ENCODE data around the gene SCLY.
"Not testable (repeated sequence)": the region's sequence is repeated elsewhere in the genome, so short reads cannot be mapped to it uniquely, and the experiment has no call there.

Gene SCLY

DNA sequence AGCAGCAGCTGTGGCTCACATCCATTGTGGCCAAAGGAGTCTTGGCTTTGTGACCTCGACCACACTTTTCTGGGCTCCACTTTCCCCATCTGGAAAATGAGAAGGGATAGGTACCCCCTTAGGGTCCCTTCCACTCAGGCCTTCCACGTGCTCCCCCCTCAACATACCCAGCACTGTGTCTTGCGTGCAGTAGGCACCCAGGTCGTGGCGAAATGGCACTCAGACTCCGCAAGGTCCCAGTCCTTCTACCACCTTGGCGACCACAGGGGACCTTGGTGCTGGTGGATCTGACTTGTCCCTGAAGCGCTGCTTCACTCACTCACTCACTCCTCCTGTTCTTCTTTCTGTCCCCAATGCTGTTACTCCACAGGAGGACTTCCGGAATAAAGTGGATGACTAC is 19.9 kb upstream of the SCLY start:
- DNase-seq (ENCODE audit: low read depth) = no peak

DNA sequence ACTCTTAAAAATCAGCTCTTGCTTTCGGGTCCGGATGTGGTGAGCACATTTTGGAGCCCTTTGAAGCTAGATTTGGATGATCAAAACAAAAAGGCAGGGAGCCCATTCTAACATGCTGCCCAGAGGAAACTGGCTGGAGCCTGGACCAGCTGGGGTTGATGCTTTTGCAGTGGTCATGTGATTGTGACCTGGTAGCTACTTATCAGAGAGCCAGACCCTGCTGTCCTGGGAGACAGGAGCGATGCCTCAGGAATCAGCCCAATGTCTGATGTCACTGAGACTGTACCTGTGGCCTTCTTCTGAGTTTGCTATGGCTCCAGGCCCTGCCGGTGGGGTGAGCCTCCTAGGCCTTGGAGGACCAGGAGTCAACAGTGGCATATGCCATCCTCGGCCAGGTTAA is 18.7 kb upstream of the SCLY start:
- no peak for DNase-seq (ENCODE audit: low read depth)

GRCh38 chr2:238042849-238043584 is 17.8 kb upstream of the SCLY start:
- no peak for DNase-seq (ENCODE audit: low read depth)

- no peak for DNase-seq (ENCODE audit: low read depth)
Measured at GRCh38 chr2:238043851-238044250, 16.9 kb upstream of the SCLY start.

DNA sequence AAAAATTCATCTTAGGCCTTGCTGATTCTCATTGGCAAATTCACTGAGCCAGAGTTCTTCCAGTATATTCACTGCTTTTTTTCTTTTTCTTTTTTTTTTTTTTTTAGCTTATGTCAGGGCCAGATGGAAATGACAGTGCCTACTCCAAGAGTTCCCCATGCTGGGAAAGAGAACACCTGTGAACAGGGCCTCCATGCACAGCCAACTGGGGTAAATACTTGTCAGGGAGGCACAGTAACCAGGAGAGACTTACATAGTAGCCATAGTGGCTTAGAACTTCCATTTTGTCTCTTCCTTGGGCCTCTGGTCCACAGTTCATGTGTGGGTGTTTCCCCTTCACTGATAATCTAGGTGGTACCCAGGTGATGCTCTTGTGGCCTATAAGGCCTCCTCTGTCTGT is 15.2 kb upstream of the SCLY start:
- no peak for DNase-seq (ENCODE audit: low read depth)

- DNase-seq (ENCODE audit: low read depth) = no peak
Measured at GRCh38 chr2:238046725-238047270, 14.0 kb upstream of the SCLY start.

GRCh38 chr2:238053191-238053776 is 7.5 kb upstream of the SCLY start:
- DNase-seq (ENCODE audit: low read depth) = no peak

- no peak for DNase-seq (ENCODE audit: low read depth)
Measured at GRCh38 chr2:238055841-238056240, 5.0 kb upstream of the SCLY start.

DNA sequence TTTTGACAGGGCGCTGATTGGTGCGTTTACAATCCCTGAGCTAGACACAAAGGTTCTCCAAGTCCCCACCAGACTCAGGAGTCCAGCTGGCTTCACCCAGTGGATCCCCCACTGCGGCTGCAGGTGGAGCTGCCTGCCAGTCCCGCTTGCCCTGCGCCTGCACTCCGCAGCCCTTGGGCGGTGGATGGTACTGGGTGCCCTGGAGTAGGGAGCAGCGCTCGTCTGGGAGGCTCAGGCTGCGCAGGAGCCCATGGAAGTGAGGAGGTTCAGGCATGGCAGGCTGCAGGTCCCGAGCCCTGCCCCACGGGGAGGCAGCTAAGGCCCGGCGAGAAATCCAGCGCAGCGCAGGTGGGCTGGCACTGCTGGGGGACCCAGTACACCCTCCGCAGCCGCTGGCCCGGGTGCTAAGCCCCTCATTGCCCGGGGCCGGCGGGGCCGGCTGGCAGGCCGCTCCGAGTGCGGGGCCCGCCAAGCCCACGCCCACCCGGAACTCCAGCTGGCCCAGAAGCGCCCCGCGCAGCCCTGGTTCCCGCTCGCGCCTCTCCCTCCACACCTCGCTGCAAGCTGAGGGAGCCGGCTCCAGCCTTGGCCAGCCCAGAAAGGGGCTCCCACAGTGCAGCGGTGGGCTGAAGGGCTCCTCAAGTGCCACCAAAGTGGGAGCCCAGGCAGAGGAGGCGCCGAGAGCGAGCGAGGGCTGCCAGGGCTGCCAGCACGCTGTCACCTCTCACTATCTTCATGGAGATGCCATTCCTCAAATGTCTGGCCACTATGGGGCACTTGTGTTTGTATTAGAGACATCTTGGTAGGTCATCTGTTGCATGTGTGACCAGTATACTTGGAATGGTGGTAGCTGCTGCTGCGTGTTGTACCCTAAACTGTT is 2.9 kb upstream of the SCLY start:
- not testable (repeated sequence) for DNase-seq (ENCODE audit: low read depth)

DNA sequence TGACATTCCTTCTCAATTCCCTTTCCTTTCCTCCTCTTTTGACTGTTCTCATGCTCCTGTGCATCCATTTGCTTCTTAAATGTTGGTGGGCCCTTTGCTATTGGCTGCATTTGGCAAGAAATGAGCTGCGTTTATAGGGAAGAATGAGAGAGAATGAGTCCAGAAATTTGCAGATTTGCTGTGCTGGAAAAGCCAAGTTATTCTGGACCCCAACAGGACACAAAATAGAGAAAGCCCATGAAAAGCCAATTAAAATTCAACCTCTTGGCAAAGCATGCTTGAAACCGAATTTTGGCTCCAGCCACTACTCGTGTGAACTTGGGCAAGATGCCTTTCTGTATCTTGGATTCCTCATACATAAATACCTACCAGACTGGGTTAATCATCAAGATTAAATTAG is 1.3 kb upstream of the SCLY start:
- DNase-seq (ENCODE audit: low read depth) = no peak

GRCh38 chr2:238060096-238060541 is 682 bp upstream of the SCLY start:
- DNase-seq (ENCODE audit: low read depth) = no peak

DNA sequence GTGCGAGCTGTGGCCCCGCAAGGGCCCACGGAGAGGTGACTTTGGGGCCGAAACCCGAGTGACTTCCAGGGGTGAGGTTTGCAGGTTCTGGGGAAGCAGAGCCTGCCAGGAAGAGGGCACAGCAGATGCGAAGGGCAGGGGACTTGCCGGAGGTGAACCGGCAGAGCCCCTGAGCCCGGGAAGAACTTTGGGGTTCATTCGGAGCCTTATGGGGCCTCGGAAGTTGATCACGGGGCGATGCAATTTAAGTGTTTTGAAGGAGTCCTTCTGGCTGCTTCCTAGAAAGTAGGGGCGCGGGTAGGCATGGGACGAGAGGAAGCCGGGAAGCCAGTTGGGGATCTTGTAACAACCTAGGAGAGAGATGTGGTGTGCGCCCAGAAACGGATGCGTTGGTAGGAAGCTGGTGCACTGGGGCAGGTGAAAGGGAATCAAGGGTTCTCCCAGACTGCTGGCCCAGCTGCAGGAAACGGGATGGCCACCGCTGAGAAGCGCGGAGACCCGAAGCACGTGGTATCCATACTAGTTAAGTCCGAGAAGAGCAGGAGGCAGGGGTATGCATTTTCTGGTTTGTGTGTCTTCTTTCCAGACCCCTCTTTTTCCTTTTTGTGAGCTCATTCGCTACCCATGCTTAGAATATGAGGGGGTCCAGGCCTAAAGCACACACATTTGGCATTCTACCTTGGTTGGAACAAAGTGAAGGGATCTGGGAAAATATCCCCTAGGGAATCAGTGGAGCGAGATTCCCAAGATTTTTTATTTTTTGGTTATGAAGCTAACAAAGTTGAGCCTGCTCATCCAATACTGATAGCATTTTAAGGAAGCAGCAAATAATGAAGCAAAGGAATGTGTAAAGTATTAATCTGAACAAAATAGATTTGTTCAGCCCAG is 758 bp downstream of the SCLY start:
- no peak for DNase-seq (ENCODE audit: low read depth)

GRCh38 chr2:238063414-238064189 is 2.8 kb downstream of the SCLY start:
- DNase-seq (ENCODE audit: low read depth) = no peak

- no peak for DNase-seq (ENCODE audit: low read depth)
Measured at GRCh38 chr2:238064376-238064775, 3.6 kb downstream of the SCLY start.

DNA sequence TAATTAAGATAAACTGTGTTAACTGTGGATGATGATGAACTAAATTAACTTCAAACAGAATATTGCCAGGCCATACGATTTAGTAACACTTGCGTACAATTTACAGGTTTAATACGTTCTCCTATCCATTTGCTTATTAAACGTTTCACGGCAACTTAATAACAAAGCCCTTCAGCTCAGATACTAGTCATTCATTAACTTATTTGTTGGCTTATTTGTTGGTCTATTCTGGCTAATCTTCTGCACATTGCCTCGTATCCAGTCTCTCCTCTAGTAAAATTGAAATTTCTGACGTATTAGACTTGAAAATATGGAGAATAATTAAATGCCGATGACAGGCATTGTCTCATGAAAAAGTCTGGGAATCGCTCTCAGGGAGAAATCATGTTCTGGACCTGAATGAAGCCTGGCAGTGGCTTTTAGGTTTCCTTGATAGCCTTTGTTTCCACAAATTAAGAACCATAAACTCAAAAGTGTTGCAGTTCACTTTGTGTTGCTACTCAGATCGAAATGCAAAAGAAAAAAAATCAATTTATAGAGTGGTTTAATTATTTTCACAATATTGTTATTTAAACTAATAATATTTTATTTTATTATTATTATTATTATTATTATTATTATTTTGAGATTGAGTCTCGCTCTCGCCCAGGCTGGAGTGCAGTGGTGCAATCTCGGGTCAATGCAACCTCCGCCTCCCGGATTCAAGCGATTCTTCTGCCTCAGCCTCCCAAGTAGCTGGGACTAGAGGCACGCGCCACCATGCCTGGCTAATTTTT is 4.5 kb downstream of the SCLY start:
- DNase-seq (ENCODE audit: low read depth) = no peak

DNA sequence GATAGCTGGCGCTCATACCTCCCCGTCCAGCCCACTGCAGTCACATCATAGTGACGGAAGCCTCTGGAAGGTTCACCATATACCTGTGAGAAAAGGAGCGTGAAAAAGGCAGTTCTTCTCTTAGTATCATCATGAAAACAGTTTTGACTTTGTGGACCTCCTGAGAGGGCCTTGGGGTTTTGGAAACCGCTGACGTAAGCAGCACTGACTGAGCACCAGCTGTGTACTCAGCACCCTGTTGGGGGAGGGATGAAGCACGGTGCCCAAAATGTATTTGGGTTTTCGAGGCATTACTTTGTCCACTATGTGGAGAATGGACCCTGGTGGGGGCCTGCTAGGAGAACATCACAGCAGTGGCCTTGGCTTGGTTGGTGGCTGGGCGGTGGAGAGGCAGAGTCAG is 5.4 kb downstream of the SCLY start:
- DNase-seq (ENCODE audit: low read depth) = no peak

DNA sequence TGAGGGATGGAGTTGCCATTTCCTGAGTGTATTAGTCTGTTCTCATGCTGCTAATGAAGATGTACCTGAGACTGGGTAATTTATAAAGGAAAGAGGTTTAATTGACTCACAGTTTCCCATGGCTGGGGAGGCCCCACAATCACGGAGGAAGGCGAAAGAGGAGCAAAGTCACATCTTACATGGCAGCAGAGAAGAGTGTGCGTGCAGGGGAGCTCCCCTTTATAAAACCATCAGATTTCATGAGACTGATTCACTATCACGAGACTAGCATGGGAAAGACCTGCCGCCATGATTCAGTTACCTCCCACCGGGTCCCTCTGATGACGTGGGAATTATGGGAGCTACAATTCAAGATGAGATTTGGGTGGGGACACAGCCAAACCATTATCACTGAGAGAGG is 5.9 kb downstream of the SCLY start:
- DNase-seq (ENCODE audit: low read depth) = not testable (repeated sequence)

GRCh38 chr2:238067939-238068338 is 7.1 kb downstream of the SCLY start:
- DNase-seq (ENCODE audit: low read depth) = no peak

DNA sequence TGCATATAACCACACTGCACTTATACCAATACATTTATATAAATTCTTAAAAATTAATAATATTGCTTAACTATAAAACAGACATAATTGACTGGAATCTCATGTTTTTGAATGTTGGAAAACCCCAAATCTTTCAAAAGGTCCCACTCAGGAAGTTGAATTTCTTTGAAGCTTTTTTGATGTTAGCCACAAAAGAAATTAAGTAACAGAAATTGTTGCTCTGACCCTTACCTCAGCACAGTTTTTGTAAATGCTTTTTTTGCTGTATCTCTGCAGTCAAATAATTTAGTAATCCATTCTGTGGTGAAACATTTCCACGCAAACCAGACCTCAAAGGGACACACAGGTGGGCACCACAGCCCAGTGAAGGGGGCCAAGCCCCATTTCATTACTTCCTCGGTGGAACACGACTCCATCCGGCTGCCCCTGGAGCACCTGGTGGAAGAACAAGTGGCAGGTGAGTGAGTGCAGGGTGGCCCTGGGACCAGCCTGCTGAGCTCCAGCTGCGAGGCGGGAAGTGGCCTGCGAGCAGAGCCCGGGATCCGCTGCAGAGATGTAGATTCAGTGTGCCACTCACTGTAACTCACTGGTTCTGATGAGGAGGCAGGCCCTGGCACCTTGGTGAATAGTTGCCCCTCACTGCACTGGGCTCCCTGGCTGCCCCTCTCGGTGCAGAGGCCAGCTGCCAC is 8.4 kb downstream of the SCLY start:
- DNase-seq (ENCODE audit: low read depth) = no peak

Data from stimulated activated CD4-positive, alpha-beta T cell treated with anti-CD3 and anti-CD28 coated beads, Interleukin-2, amount 100 ng/mL, for 4 hours (primary cell).